ENCODE measurements around the gene CYP24A1.
"Not testable (repeated sequence)": the region's sequence is repeated elsewhere in the genome, so short reads cannot be mapped to it uniquely, and the experiment has no call there.

CYP24A1 gene

DNA sequence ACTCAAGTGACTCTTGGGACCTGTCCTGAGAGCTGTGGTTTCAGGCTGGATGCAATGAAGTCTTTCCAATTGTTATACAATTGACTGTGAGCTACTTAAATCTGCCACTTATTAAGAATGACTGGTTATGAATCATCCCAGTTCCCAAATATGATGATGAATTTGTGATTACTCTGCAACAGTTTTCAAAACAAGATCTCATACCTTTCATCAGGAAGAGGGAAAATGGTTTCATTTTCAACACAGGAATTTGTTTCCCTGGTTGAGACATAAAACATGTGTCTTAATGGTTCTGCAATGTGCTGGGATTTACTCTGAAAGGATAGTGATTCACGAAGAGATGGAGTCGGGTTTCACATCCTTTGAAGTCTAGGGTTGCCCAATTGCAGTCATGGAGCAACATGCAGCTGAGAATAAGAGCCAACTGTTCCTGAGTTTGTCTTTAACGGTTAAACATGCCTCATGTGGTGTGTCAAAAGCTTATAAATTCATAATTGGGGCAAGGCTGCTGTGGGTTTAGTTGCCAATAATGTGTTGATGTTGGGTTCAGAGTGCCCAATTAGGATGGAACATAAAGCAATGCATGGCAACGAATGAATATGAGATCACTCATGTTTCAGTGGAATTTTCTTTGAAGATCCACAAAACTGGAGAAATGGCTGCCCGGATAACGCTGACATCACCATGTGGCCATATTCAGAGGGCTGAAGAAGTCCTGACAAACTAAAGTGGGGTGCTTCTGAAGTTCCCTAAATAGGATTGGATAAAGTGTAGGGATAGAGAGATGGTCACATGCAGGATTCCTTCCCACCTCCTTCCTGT lies 41.0 kb downstream of the CYP24A1 start:
- DNase-seq, result no peak

DNA sequence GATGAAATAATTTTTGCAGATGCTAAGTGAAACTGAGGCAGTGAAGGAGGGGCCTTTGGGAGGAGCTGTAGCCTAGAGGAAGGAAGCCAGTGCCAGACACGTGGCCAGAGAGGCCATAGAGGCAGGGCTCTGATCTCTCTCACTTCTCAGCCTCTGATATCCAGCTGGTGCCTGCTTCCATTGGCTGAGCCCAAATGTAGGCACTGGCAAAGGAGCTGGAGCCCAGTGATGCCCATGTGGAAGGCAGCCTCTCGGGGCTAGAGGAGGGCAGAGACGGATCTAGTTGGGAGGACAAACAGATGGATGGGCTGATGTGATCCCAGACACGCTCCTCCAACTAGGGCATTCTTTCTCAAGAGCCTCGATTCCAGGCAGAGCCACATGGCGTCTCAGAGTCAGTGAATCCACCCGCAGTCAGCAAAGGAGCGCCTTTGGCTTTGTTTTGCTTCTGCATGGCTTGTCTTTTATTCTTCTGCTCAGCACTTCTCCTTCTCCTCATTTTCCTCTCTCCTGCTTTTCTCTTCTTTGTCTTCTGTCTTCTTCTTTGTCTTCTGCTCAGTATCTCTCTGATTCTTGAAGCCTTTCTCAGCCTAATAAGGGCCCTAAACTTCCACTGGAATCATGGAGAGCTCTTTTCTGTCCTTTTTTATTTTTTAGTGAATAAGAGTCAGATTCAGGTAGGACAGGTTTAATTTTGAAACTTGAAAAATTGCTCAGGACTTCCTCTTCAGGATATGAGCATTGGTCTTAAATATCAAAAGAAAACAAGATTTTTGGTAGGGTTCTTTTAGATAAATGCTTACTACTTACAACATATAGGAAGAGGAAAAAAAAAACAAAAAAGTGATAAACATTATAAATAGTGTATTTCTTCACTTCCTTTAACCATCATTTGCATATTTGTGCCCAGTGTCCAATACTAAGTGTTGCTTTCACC lies 41.8 kb downstream of the CYP24A1 start:
- no peak for DNase-seq

DNA sequence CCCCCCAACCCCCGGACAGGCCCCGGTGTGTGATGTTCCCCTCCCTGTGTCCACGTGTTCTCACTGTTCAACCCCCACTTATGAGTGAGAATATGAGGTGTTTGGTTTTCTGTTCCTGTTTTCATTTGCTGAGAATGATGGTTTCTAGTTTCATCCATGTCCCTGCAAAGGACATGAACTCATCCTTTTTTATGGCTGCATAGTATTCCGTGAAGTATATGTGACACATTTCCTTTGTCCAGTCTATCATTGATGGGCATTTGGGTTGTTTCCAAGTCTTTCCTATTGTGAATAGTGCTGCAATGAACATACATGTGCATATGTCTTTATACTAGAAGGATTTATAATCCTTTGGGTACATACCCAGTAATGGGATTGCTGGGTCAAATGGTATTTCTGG lies 42.7 kb downstream of the CYP24A1 start:
- DNase-seq, result not testable (repeated sequence)

DNA sequence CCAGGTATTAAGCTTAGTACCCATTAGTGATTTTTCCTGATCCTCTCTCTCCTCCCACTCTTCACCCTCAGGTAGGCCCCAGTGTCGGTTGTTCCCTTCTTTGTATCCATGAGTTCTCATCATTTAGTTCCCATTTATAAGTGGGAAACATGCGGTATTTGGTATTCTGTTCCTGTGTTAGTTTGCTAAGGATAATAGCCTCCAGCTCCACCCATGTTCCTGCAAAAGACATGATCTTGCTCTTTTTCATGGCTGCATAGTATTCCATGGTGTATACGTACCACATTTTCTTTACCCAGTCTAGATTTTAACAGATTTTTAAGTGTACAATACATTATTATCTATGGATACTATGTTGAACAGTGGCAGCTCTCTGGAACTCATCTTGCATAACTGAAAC lies 44.4 kb downstream of the CYP24A1 start:
- DNase-seq, result no peak

DNA sequence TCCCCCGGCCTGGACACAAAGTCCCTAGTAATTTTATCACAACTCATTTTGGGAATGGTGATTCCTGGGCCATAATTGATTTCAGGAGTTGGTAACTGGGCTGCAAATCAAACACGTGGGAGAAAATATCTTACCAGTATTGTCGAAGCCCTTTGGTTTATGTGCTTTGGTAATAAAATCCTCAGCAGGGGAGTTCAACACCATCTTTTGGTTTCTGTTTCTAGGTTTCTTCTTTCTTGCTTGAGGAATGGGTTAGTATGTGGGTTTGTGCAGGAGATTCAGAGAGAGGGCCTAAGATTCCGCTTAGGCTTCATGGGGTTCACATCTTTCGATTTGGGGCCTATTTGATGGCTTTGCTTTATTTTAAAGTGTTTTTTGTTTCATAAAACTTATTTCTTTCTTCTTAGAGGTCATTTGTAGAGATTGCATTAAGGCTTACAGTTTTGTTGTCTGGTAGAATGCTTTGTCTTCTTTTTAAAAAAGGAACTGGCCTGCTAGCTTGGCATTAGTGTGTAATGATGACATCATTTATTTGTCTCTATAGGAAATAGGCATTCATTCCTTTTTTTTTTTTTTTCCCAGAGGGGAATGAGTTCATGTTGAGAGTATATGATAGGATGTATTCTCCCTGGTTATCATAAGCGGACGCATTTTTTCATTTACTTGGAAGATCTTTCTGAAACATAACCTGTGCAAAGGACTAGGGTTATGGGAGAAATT lies 45.8 kb downstream of the CYP24A1 start:
- no peak for DNase-seq

DNA sequence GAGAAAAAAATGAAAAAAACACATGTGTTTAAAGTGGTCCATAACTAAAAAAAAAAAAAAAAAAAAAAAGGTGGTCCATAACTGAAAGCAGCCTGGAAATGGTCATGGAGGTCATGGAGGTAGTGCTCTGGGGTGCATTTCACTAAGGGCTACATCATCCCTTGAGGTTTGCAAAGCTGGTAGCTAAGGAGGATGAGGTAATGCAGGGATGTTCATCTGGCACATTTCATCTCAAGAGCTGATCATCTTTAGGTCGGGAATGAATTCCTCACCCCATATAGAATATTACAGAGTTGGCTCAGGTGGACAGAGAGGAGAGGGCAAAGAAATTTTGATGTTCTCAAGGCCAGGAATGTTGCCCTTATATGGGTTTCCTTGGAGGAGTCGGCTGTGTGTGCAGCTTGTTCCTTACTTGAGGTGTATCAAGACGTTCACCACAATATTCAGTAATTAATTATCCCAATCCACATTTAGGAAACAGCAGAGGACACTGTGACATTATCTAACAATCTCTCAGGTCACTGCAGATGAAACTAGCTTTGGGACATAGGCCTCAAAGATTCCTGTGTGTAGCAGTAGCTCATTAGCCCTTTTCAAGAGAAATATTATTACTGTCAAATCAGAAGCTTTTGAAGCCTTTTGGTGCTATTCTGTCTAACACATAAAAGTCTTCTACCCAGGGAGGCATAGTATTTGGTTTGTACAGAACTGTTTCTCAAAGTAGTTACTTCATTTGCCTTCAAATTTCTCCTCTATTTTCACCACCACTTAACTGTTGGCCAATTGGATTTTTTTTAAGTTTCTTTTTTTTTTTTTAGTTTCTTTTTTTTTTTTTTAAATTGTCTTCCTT lies 46.8 kb downstream of the CYP24A1 start:
- DNase-seq, result no peak

DNA sequence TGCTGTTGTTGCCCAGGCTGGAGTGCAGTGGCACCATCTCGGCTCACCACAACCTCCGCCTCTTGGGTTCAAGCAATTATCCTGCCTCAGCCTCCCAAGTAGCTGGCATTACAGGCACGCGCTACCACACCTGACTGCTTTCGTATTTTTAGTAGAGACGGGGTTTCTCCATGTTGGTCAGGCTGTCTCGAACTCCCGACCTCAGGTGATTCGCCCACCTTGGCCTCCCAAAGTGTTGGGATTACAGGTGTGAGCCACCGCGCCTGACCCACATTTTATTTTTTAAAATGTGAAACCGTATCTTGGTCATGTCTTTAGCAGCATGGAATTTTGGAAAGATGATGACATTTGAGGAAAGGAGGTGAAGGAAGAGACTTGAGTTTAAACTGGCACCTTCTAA lies 47.5 kb downstream of the CYP24A1 start:
- DNase-seq, result not testable (repeated sequence)

DNA sequence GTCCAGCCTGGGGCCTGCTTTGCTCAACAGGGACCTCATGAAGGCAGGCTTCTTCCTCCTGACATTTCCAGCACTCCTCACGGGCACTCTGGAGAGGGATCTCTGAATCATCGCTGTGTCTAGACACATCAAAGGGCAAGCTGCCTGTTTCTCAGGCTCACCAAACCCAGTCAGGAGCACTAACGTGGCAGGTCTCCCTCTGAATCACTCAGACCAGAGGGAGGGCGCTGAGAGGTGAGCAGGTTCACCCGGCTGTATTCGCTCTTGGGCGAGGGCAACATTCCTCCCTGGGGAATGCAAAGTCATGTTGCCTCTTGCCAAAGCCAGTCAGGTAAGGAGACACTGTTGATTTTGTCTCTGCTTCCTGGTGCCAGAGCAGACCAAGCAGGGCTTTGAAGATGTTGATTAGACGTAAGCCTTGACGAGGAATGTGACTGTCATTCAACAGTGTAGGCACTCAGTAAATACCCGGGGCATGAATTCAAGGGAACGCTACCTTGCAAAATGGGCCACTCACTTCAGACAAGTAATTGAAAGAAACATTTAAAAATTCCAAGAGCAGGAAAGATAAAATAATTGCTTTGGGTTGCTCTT lies 50.1 kb downstream of the CYP24A1 start:
- DNase-seq, result no peak

DNA sequence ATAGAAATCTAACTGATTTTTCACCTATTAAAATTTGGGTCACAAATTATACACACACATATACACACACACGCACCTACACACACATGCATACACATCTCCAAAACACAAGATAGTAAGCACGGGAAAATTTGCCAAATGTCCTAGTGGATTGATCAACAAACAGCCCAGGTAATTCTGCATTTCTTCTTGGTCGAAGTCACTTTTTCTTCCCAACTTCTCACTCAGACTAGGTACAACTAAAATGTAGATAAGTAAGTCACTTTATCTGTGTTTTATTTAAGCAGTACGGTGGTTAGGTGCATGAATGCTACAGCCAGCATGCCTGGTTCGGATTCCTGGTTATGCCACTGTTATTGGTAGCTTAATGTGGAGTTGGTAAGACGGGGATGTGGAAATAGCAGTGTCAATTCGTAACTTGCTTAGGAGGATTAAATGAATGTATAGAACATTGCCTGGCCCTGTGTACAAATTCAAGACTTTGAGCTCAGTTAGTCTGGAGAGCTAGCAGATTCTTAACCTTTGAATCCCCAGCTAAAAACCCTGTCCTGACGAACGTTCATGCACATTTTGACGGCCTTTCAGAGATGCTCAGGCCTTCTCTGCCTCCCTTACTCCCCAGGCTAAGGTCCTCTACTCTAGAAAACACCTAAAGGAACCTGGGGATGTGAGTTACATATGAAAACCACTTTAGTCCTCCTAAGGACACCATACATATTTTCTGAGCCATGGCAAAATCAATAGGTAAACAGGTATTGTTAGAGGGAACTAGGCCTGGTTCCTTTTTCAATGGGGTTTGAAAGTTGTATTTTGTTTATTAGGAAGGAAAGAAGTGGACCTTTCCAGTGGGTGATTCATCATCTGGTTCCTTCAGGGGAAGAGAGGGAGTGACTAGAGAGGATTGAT lies 50.9 kb downstream of the CYP24A1 start:
- DNase-seq, result no peak

DNA sequence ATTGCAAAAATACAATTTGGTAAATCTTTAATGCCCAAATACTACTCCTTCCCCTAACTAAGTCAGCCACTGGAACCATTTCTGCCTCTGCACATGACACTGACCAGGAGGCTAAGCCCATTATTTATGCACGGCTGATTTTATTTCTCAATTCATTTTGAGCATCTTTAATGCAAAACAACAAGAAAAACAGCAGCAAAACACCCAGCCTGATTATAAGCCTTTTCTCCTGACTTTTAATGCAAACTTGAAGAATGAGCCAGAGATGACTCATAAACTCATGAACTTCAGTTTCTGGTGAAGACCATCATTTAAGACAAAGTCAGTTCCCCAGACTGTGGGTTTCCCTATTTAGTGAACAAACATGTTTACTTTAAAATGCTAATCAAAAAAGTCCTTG lies 51.6 kb downstream of the CYP24A1 start:
- DNase-seq, result no peak

DNA sequence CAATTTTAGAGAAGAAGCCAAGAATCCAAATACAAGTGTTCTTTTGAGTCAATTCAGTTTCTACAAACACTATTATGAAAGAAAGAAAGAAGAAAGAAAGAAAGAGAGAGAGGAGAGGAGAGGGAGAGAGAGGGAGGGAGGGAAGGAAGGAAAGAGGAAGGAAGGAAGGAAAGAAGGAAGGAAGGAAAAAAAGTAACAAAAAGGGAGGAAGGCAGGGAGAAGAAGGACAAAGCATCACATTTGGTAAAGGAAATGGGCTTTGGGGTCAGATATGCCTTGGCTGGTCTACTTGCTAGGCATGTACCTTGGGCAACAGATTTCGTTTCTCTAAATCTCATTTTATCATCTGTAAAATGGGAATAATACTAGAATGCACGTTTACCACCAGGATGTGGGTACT lies 54.0 kb downstream of the CYP24A1 start:
- no peak for DNase-seq

DNA sequence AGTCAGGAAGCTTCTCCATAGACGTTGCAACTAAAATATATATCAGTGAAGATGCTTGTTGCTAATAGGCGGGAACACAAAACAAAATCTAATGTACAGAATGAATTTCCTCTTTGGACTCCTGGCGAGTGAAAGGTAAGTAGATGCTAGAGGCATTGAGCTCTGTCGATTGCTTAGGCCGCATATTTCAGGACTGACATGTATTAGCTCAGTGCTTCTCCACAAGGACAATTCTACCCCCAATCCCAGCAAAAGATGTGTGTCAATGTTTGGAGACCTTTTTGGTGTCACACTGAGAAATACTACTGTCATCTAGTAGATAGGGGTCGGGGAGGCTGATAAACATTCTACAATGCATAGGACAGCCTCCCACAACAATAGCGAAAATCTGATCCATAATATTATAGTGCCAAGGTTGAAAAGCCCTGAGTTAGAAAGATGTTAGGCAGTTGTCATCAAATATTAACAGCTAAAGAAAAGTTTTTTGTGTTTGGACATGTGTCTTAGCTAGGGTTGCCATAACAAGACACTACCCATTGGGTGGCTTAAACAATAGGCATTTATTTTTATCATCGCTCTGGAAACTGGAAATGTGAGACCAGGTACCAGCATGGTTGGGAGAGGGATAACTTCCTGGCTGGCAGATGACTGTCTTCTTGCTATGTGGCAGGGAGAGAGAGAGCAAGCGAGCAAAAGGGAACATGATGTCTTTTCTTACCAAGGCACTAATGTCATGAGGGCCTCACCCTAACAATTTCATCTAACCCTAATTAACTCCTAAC lies 55.4 kb downstream of the CYP24A1 start:
- DNase-seq, result no peak

DNA sequence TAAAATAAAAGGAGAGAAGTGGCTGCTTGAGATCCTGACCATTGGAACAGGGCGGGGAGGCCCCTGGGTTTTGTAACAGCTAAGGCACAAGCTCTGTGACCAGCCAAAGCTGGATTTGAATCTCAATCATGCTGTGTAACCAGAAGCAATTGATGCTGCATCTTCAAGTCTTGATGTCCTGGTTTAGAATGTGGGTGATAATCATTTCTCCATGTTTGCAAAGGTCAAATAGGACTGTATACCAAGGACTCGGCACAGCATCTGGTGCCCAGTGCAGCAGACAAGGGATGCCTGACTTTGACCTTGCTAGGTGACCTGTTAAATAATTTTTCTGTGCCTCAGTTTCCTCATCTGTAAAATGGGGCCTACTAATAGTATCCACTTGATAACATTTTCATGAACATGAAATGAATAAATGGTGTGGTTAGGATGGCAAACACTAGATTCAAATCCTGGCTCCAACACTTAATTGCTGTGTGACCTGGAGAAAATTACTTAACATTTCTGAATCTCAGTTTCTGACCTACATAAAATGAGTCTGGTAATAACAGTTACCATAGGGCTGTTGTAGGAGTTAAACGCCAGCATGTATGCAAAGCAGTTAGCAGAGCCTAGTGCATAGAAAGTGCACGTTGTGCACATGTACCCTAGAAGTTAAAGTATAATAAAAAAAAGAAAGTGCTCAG lies 57.1 kb downstream of the CYP24A1 start:
- no peak for DNase-seq

DNA sequence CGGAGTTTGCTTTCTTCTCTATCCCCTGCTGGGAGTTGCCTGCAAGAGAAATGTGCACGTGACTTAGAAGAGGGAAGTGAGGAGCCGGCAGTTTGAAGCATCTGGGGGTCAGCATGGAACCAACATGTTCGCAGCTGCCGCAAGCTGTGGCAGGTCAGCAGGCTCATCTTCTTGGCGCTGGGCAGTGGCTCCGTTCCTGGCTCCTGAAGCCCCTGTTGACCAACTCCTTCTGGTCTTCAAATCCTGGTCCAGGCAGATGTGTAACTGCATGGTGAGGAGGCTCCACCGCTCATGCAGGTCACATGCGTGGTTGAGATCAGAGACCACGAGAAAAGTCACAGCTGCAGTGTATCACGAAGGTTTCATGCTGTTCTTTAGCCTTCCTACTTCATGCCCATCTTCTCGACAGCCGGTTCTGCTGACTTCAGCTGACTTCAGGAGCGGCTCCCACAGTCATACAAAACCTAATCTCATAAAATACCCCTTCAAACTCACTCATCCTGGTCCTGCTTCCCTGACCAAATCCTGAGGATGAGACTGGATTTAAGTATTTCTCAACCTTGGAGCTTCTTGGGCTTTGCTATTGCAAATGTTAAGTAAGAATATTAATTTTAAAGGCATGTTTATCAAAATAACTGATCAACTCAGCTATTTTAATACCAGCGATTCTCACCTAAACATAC lies 58.5 kb downstream of the CYP24A1 start:
- DNase-seq, result no peak

DNA sequence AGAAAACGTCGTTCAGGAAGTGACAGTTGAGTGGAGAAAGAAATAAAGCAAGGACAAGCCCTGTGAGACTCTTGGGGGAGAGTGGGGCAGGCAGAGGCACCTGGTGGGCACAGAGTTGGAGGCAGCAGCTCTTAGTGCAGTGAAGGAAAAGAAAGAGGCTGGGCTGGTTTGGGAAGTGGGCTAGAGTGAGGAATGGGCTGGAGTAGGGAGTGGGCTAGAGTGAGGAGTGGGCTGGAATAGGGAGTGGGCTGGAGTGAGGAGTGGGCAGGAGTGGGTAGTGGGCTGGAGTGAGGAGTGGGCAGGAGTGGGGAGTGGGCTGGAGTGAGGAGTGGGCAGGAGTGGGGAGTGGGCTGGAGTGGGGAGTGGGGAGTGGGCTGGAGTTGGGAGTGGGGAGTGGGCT lies 59.7 kb downstream of the CYP24A1 start:
- DNase-seq, result no peak

DNA sequence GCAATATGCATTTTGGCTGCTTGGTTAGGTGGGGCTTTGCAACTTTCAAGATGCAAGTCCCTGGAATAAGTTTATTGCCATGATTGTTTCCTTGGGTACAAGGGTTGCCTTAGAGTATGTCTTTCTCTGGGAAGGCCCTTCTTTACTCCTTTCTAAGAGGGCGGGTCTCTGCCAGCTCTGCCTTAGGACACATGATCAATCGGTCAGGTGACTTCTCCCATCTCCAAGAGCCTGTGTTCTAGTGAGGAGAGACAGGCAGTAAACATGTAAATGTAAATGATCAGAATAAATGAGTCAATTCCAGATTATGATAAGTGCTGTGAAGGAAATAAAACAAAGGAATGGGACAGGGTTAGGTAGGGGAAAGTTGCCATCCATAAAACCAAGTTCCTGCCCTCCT lies 60.2 kb downstream of the CYP24A1 start:
- DNase-seq, result no peak

DNA sequence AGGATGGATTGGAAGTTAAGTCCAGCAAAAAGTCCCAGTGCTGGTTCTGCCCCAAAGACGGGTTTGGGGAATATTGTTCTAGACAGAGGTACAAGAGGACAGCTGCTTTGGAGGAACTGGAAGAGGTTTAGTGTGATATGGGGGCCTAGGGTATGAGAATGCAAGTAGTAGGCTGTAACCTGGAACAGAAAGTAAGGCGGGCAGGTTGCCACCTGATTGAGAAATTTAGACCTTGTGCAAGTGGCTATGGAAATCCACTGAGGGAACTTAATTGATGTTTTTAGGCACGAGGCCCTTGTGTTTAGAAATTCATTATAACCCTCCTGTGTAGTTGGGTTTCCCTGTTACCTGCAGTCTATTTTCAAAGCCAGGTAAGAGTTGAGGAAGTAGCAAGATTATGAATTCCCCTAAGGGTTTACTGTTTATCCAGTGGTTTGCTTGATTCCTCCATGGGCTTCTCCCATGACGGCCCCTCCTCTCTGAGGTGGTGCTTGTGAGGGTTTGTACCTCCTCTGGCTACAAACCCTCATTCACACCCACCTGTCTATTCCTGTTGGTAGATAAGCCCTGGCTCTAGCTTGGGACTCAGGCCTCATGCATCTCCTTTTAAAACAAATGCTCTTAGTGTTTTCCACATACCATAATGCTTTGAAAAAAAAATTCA lies 61.4 kb downstream of the CYP24A1 start:
- no peak for DNase-seq

DNA sequence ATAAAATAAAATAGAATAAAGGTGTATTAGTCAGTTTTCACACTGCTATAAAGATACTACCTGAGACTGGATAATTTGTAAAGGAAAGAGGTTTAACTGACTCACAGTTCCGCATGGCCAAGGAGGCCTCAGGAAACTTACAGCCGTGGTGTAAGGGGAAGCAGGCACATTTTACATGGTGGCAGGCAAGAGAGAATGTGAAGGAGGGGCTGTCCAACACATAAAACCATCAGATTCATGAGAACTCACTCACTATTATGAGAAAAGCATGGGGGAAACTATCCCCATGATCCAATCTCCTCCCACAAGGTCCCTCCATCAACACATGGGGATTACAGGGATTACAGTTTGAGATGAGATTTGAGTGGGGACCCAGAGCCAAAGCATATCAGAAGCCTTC lies 62.3 kb downstream of the CYP24A1 start:
- no peak for DNase-seq

All from NCI-H1436 treated with DMSO at 0.1 percent for 48 hours (cell line).